Measurements from ENCODE around the gene TMEM255B.
"Not testable (repeated sequence)": the region's sequence is repeated elsewhere in the genome, so short reads cannot be mapped to it uniquely, and the experiment has no call there.

TMEM255B gene

DNA sequence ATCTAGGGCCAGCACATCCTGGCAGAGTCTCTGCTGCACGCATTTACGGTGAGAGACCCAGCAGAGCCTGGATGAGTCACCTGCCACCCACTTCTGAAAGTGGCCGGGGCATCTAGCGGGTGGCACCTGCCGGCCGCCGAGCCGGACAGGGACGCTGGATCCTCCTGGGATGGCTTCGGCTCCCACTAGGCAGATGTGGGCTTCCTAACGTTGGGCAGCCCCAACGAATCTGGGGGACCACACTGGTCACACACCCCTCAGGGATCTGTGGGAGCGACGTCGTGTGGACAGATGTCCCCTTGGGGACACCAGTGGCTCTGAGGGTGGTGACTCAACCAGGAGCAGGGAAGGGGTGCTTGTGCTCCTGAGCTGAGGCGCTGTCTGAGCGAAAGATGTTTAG, 32.2 kb downstream of the TMEM255B start:
- DNase-seq = no peak

DNA sequence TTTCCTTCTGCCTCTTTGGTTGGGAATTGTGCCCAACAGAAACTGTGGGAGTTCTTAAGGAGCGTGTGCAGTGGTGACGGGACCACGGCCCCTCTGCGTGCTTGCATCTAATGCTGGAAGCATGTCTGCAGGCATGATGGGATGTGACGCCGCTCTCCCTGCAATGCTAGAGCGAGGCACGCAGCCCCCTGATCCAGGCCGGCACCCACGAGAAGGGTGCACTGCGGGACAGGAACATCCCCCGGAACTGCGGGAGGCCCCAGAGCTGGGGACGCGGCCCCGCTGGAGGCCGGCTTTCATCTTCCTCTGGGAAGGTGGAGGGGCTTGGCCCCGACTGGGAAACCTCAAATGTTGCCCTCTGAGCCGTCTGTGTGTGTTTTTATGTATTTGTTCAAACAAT, 32.7 kb downstream of the TMEM255B start:
- no peak for DNase-seq

DNA sequence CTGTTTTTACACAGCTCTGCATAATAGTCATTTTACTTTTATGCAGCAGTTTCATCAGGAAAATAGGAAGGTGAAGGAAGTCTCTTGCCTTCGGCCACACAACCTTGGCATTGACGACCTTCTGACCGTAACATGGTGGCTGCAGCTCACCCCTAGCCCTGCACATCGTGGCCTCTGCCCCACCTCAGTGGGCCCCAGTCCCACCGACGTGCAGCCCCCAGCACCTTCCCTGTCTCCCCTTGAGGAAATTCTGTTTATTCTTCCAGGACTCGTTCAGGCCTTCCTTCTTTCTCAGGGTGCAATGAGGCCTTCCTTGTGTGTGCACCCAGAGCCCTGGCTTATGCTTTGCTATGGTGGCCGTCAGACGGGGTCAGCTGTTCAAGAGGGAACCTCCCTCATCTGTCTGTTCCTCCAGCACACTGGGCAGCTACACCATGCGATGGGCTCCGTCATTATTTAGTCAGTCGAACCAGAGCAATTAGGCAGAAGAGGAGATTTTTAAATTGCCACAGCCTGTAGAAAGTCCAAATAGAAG, 33.3 kb downstream of the TMEM255B start:
- DNase-seq = no peak

DNA sequence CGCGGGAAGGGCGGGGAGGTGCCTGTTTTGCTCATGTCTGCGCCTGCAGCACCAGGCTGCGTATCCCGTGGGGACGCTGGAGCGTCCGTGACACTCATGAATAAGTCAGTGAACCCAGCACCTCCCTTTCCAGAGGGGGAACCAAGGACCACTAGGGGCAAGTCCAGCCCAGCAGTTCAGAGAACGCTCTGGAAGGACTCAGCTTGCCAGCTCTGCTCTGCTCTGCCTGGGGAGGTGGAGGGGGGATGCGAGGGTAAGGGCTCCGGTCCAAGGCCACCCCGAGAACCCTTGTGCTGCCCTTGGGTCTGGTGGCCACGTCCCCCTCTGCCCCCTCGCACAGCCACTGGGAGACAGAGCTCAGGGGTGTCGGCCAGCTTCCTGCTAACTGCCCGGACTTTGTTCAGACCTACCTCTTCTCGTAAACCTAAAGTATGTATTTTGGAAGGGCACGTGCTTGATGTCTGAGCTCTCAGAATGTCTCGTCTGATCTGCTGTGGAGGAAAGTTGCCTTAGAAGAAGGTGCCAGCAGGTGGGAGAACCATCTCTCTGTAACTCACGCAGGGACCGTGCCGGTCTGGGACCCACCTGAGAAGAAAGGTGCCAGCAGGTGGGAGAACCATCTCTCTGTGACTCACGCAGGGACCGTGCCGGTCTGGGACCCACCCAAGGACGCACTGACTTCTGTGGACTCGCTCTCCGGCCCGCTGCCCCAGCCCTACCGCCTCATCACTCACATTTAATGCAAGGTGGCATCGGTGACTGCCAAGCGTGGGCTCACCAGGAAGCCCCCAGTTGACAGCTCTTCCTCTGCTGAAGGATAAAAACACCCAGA, 34.1 kb downstream of the TMEM255B start:
- DNase-seq = no peak

DNA sequence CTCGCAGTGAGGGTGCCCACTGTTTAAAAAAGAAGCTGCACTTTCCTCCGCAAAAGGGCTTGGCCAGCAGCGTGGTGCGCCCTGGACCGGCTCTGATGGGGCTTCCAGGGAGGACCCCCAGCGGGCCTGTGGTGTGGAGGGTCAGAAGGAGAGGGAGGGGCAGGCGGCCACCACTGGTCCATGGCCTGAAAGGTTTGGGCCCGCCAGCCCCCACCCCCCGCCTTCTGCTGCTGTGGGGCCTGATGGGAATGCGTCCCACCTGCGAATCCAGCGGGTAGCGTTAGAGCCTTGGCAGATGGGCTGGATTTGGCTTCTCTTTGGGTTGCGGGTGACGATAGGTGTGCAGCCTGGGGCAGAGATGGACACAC, 34.7 kb downstream of the TMEM255B start:
- DNase-seq = no peak

DNA sequence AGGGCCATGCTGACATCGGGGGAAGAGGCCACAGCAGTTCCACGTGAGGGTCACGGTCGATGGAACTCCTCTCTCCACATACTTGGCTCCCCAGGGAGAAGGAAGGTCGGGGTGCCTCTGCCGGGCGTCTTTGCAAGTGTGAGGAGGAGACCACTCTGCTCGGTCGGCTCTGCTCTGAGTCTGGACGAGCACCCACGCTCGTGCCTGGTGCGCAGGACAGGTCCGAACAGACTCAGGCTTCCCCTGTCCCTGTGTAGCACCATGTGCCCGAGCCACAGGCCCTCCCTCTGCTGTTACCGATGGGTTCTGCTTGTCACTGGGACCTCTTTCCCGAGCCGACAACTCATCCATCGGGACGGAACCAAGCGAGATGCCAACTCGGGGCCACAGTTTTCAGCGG, 35.1 kb downstream of the TMEM255B start:
- no peak for DNase-seq

DNA sequence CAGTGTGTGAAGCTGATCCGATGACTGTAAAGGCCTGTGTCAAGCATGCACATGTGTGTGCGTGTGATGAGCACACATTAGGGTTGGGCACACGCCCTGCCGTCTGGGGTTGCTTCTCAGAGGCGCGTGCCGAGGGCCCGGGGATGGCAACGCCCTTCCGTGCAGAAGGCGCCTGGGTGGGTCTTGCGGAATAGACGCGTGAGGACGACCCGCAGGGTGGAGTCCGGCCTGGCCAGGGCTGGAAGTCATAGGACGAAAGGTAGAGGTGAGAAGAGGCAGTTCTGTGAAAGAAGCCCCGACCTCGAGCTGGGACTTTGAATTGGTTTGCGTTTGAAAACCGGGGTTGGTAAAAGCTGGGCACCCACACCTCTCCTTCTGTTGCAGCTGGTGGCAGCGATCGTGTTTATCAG, 35.7 kb downstream of the TMEM255B start:
- no peak for DNase-seq

DNA sequence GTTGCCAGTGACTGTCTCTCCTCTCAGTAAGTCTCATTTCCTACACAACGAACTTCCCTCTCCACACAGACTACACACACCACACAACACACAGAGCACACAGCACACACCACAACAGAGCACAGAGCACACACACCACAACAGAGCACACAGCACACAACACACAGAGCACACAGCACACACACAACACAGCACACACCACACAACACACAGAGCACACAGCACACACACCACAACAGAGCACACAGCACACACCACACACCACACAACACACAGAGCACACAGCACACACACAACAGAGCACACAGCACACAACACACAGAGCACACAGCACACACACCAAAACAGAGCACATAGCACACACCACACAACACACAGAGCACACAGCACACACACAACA, 36.3 kb downstream of the TMEM255B start:
- not testable (repeated sequence) for DNase-seq

DNA sequence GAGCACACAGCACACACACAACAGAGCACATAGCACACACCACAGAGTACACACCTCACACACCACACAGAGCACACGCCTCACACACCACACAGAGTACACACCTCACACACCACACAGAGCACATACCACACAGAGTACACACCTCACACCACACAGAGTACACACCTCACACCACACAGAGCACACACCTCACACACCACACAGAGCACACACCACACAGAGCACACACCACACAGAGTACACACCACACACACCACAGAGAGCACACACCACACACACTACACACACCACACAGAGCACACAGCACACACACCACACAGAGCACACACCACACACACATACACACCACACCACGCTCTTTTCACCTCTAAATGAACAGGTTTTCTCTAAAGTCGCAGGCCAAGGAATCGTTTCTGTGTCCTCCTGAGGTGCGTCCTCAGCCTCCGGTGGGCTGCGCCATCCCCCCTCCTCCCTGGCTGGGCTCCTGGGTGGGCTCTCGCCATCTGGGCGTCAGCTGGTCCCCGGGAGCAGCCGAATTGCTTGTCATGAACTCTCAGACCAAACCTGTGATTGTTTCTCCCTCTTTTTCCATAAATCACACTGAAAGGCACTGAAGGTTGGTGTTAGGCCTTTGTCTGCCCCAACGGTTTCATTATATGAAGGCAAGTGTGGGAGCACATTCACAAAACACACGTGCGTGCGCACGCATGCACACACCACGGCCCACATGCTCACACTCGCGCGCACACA, 37.4 kb downstream of the TMEM255B start:
- no peak for DNase-seq

DNA sequence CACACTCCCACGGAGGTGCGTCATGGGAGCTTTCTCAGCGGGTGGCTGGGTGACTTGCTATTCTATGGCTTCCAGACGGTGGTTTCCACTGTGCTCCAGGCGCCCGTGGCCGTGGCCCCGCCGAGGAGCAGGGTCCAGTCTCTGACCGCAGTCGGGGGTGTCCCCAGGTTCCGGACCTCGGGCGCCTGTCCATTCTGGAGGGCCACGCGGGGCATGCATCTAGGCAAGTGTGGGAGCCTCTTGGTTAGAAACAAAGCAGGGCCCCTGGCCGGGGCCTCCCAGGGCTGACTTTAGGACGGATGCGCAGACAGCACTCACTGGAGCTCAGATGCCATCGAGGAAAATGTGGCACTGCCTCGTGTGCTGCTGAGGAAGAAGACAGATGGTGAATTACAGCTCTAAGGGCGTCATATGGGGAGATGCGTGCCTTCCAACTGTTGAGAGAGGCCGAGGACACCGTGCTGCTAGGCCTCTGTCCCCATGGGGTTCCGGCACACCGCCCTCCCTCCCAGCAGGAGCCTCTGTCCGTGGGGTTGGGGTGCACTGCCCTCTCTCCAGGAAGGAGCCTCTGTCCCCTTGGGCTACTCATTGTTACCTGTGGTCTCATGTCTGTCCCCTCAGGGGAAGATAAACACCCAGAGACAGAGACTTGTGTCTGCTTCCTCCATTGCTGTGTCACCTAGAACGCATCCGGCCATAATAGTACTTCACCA, 38.1 kb downstream of the TMEM255B start:
- DNase-seq = no peak

DNA sequence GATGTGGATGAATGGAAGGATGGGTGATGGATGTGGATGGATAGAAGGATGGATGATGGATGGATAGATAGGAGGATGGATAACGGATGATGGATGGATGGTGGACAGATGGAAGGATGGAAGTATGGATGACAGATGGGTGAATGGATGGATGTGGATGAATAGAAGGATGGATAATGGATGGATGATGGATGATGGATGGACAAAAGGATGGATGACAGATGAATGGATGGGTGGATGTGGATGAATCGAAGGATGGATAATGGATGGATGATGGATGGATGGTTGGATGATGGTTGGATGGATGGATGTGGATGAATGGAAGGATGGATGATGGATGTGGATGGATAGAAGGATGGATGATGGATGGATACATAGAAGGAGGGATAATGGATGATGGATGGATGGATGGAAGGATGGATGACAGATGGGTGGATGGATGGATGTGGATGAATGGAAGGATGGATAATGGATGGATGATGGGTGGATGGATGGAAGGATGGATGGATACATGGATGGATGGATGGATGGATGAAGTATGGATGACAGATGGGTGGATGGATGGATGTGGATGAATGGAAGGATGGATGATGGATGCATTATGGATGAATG, 39.3 kb downstream of the TMEM255B start:
- no peak for DNase-seq

DNA sequence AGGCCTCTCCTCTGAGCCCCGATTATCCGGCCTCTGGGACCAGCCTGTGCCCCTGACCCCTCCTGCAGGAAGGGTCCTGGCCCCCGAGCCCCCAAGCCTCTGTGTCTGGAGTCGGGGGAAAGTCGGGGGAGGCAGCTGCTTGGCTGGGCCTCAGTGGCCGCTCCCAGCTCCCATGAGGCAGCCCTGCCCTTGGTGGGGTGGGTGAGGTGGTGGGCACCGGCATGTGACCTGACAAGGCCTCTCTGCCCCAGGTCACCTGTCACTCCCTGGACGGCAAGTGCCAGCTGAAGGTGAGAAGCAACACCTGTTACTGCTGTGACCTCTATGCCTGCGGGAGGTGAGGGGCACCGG, 41.5 kb downstream of the TMEM255B start:
- DNase-seq = no peak

DNA sequence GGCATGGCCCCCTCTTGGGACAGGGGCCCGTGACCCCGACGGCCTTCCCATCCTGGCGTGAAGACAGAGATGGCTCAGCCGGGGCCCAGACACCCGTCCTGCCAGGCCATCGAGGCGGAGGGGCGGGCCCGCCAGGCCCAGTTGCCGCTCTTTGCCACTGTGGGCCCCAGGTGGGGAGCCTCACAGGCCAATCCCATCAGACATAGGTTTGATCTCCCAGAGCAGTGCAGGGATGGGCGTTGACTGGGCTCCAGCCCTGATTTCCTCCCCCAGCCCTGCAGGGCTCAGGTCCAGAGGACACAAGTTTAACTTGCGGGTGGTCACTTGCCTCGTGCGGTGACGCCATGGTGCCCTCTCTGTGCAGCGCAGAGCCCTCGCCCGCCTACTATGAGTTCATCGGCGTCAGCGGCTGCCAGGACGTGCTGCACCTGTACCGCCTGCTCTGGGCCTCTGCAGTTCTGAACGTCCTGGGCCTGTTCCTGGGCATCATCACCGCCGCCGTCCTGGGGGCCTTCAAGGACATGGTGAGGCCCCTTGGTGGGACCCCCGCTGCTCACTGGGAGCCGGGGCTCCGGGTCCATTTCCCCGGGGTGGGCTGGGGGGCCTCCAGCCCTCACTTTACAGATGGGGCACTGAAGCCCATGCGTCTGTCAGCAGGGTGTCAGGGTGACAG, 42.4 kb downstream of the TMEM255B start:
- no peak for DNase-seq

DNA sequence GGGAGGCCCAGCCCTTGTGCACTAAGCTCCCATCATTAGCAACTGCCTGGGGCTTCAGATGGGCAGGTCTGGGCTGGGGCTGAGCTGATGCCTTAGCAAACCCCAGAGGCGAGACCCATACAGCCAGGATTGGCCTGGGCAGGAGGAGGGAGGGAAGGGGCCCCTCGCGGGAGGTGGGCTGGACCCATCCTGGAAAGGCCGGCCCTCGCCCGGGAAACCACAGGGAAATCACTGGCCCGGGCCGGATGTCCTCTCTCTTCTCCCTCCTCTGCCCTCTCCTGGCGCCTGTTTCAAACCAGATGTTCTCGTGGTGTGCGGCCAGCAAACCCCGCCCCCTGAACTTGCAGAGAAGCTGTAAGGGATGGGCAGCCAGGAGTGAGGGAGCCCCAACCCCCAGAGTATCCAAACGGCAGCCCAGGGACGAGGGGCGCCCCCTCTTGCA, 43.1 kb downstream of the TMEM255B start:
- DNase-seq = no peak

DNA sequence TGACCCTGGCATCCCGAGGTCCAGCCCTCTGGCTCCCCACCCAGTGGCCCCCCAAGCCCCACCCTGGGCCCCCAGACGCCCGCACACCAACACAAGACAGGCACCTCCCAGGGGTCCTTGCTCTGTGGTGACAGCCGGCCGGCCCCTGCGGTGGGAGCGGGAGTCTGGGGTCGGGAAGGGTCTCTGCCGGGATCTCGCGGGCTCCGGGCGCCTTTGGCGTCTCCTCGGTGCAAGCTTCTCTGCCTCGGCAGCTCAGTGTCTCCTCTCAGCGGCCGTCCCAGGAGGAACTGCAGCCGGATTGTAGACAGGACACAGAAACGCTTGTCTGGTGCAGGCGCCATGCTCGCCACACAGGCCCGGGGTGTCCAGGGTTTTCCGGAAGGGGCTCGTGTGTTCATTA, 43.7 kb downstream of the TMEM255B start:
- no peak for DNase-seq

DNA sequence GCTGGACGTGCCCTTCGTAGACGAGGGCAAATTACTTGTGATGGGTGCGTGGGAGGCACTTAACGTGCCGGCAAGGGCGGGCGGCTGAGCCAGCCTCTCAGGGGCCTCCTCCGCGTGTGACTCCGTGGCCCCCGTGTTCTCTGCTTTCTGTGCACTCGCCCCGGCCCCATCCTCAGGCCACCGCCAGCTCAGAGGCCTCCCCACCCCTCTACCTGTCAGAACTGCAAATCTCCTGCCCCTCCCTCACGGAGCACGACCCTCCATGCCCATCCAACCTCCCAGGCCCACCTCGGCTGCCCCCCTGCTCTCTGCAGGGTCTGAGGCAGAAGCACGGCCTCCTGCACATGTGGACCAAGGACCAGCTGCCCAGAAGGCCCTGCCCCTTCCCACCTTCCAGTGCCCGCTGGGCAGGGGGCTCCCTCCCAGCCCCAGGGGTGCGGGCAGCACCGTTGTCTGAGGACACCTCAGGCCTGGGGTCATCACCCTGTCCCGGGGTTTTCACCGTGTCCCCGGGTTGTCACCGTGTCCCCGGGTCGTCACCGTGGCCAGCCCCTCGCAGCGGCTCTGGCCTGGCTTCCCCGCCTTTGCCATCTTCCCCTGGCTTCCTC, 44.5 kb downstream of the TMEM255B start:
- no peak for DNase-seq

DNA sequence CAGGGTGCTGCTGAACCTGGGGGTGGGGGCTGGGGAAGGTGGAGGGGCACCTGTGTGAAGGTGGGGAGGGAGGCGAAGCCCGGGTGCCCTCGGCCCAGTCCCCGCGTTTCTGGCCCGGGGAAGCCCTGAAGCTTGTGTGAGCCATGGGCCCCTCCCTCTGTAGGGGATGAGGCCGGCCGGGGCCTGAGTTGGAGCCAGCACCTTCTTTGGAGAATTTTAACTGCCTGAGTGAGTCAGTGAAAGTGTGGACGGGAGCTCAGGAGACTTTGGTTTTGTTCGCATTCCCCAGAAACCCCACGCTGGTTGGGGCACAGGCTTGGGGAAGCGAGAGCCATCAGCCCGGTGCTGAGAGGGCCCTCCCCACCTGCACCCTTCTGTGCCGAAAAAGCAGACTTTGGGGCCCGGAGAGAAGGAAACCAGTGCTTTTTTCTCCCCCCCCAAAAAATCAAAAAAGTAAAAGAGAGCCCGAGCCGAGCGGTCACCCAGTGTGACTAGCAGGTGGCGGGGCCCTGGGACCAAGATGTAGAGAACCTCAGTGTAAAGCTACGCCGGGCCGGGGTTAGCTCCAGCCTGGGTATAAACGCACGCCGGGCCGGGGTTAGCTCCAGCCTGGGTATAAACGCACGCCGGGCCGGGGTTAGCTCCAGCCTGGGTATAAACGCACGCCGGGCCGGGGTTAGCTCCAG, 45.1 kb downstream of the TMEM255B start:
- no peak for DNase-seq

DNA sequence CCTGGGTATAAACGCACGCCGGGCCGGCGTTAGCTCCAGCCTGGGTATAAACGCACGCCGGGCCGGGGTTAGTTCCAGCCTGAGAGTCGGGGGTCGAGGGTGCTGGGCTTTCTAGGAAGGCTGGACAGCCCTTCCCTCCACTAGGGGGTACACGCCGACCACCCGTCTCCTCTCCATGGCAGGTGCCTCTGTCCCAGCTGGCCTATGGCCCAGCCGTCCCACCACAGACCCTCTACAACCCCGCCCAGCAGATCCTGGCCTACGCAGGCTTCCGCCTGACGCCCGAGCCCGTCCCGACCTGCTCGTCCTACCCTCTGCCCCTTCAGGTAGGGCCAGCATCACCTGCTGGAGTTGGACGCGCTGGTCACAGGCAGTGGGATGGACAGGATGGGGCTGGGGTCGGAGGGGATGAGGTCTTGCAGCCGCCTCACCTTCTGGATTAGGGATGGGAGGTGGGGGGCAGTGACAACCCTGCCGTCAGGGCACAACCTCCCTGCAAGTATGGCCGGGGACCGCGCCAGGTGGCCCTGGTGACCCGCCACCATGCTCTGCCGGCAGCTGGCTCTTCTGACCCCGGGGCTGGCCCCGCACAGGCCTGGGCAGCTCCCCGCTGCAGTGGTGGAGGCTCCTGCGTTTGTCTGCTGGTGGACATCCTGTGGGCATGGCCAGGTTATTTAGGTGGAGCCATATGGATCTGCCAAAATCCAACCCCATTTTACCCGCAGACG, 45.8 kb downstream of the TMEM255B start:
- DNase-seq = no peak

DNA sequence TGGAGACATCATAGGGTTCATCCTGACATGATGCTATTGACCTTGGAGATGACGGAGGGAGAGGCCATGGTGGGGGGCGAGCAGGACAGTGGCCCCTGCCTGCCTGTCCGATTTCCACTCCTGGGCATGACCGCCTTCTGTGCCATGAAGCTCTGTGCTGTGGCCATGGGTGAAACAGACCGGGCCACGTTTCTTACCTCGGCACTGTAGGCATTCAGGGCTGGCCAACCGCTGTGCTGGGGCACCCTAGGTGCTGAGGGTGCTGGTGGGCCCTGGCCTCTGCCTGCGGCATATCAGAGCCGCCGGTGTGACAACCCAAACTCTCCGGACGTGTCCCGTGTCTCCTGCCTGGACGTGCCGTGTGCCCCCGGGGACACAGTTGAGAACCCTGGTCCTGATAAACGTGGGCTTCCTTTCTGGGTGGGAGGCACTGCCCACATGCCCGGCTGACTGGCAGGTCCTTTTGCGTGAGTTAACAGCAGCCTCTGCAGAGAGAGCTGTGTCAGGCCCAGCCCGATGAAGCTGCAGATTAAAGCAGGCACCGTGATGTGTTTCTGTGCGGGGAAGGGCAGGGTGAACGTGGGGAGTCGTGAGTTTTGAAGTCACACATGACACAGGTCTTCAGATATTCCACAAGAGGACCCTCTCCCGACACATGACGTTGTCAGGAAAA, 46.5 kb downstream of the TMEM255B start:
- DNase-seq = no peak

DNA sequence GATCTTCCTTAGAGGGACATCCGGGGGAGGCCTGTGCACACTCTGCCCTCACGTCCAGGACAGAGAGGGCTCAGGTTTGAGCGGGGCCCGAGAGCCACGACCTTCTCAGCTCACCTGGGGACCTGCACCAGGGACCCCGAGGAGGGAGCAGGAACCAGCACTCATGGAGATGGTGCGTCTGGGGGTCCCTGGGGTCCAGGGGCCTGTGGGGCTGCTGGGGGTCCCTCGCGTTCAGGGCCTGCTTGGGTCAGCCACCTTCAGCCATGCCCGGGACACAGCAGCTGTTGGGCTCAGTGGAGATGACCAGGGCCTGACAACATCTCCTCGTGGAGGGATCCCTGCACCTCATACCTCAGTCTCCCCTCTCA, 47.1 kb downstream of the TMEM255B start:
- DNase-seq = no peak

Data from CD4-positive, alpha-beta T cell treated with Interleukin-1 beta for 1 hour (primary cell).